IMR-90 (cell line): Measurements from ENCODE around the gene CREB5.

Experiments used
- BHLHE40 ChIP-seq: fragments of 150-350 bp; IDR thresholded peaks from 2 replicates; pipeline ENCODE4 v1.6.1; 2016; ENCODE audit warnings: mild to moderate bottlenecking, low read depth, low read length
- CEBPB ChIP-seq: IDR thresholded peaks from 2 replicates; pipeline ENCODE4 v1.6.1; 2012; ENCODE audit warnings: low read depth, low read length, improper control_type of control experiment
- CHD1 ChIP-seq: IDR thresholded peaks from 2 replicates; pipeline ENCODE4 v1.6.1; 2012; ENCODE audit warnings: low read depth, low read length, improper control_type of control experiment
- CTCF ChIP-seq: conservative IDR thresholded peaks from 2 replicates; pipeline ENCODE4 v1.5.1; 2012; ENCODE audit warnings: mild to moderate bottlenecking, low read depth, low read length, improper control_type of control experiment
- ELK1 ChIP-seq: fragments of 150-350 bp; IDR thresholded peaks from 2 replicates; pipeline ENCODE4 v1.6.1; 2016; ENCODE audit warnings: low read depth, mild to moderate bottlenecking, low read length, moderate library complexity, borderline replicate concordance
- FOS ChIP-seq: fragments of 150-350 bp; IDR thresholded peaks from 2 replicates; pipeline ENCODE4 v1.6.1; 2016; ENCODE audit warnings: low read depth, low read length
- MAZ ChIP-seq: IDR thresholded peaks from 2 replicates; pipeline ENCODE4 v1.6.1; 2012; ENCODE audit warnings: low read depth, mild to moderate bottlenecking, low read length, improper control_type of control experiment, moderate library complexity, borderline replicate concordance
- MXI1 ChIP-seq: IDR thresholded peaks from 2 replicates; pipeline ENCODE4 v1.6.1; 2012; ENCODE audit warnings: low read depth, mild to moderate bottlenecking, low read length, moderate library complexity, borderline replicate concordance
- POLR2A ChIP-seq: IDR thresholded peaks from 2 replicates; pipeline ENCODE4 v1.6.1; 2012; ENCODE audit warnings: mild to moderate bottlenecking, low read depth, low read length
- RAD21 ChIP-seq: IDR thresholded peaks from 2 replicates; pipeline ENCODE4 v1.6.1; 2012; ENCODE audit warnings: low read length, improper control_type of control experiment
- RCOR1 ChIP-seq: IDR thresholded peaks from 2 replicates; pipeline ENCODE4 v1.6.1; 2012; ENCODE audit warnings: mild to moderate bottlenecking, low read length, improper control_type of control experiment; ENCODE audit not compliant: insufficient replicate concordance
- RFX5 ChIP-seq: IDR thresholded peaks from 2 replicates; pipeline ENCODE4 v1.8.0; 2012; ENCODE audit warnings: low read depth, mild to moderate bottlenecking, low read length, moderate library complexity
- SMC3 ChIP-seq: fragments of 150-350 bp; IDR thresholded peaks from 2 replicates; pipeline ENCODE4 v1.6.1; 2016; ENCODE audit warnings: low read depth, mild to moderate bottlenecking, antibody characterized with exemption, low read length, moderate library complexity
- USF2 ChIP-seq: fragments of 150-350 bp; IDR thresholded peaks from 2 replicates; pipeline ENCODE4 v1.6.1; 2017; ENCODE audit warnings: mild to moderate bottlenecking, antibody characterized with exemption, low read length, low read depth

- TF ChIP-seq CTCF (no peak), USF2 (no peak), RFX5 (no peak), RAD21 (no peak), CEBPB (no peak), RCOR1 (no peak), FOS (no peak), MXI1 (no peak), ELK1 (no peak), CHD1 (no peak), BHLHE40 (no peak), POLR2A (no peak), SMC3 (no peak), MAZ (no peak)
Measured at GRCh38 chr7:28390426-28390825, 21.9 kb upstream of the CREB5 start.
